Esophagus mucosa (tissue), 1 donor: ENCODE measurements around the gene ECPAS. TPM values are rescaled to one million over a fixed set of nuclear protein-coding genes. Genes with fewer than 3 reads are reported as not detected.
"Not testable (repeated sequence)": the region's sequence is repeated elsewhere in the genome, so short reads cannot be mapped to it uniquely, and the experiment has no call there.

Experiments used
- ATAC-seq: fragments of 200-7000 bp; cut with Tn5 transposase; one replicate; pipeline ENCODE4 v1.9.1; 2020
- total RNA-seq: library from RNA; stranded (reverse); gene quantifications from one replicate; pipeline ENCODE4 v1.2.4, GENCODE V29; 2023
- donor health status: DM: yes; HTN: yes; CAD: no.

Gene ECPAS
- total RNA-seq, 1 donor from 2014 or later, result 56.5 TPM

GRCh38 chr9:111348821-111349271 is 135.3 kb downstream of the ECPAS start:
- no peak for ATAC-seq

- ATAC-seq, result not testable (repeated sequence)
Measured at GRCh38 chr9:111334318-111334863, 149.8 kb downstream of the ECPAS start.

GRCh38 chr9:111330124-111330523 is 154.1 kb downstream of the ECPAS start, which contains the start of gene OR2K2:
OR2K2 (minus strand) TSS chr9:111330224; CDS start chr9:111328433, 1,791 bp downstream.
- no peak for ATAC-seq

- ATAC-seq, result no peak
Measured at GRCh38 chr9:111320631-111321030, 163.6 kb downstream of the ECPAS start.

- no peak for ATAC-seq
Measured at GRCh38 chr9:111316796-111317195, 167.4 kb downstream of the ECPAS start.

Other genes starting within 250 kb of the ECPAS start
- not detected for gene OR2K2, start 154.2 kb downstream of the ECPAS start, total RNA-seq
- 0.36 TPM for gene ZNF483, start 40.8 kb upstream of the ECPAS start, total RNA-seq
- 101 TPM for gene PTGR1, start 115.3 kb upstream of the ECPAS start, total RNA-seq
- 3.0 TPM for gene DNAJC25, start 147.0 kb upstream of the ECPAS start, total RNA-seq
- 12.8 TPM for gene GNG10, start 177.2 kb upstream of the ECPAS start, total RNA-seq